Hepatocyte (in vitro differentiated cells): ENCODE measurements around the gene PACRG. TPM values are rescaled to one million over a fixed set of nuclear protein-coding genes. Genes with fewer than 3 reads are reported as not detected.

Source experiments
- DNase-seq: peaks from one replicate; pipeline ENCODE4 v3.0.0-alpha.2; 2016; ENCODE audit warnings: low spot score
- H2AFZ ChIP-seq: fragments of 200-600 bp; sonication (generic); 2 replicates; pipeline ENCODE4 v1.6.0; 2016; ENCODE audit warnings: antibody characterized with exemption, mild to moderate bottlenecking
- H3K27ac ChIP-seq: fragments of 200-600 bp; sonication (generic); 2 replicates; pipeline ENCODE4 v1.5.1; 2016; ENCODE audit warnings: mild to moderate bottlenecking
- H3K27me3 ChIP-seq: fragments of 200-600 bp; sonication (generic); 2 replicates; pipeline ENCODE4 v1.6.1; 2016
- H3K36me3 ChIP-seq: fragments of 200-600 bp; sonication (generic); replicated peaks from 2 replicates; pipeline ENCODE4 v1.5.1; 2016; ENCODE audit warnings: low read depth; ENCODE audit not compliant: insufficient read depth
- H3K4me1 ChIP-seq: fragments of 200-600 bp; sonication (generic); 2 replicates; pipeline ENCODE4 v1.5.1; 2016; ENCODE audit warnings: mild to moderate bottlenecking, moderate library complexity; ENCODE audit not compliant: insufficient read depth
- H3K4me2 ChIP-seq: fragments of 200-600 bp; sonication (generic); 2 replicates; pipeline ENCODE4 v1.6.0; 2016
- H3K4me3 ChIP-seq: fragments of 200-600 bp; sonication (generic); 2 replicates; pipeline ENCODE4 v1.5.1; 2016; ENCODE audit warnings: mild to moderate bottlenecking
- H3K79me2 ChIP-seq: fragments of 200-600 bp; sonication (generic); 2 replicates; pipeline ENCODE4 v1.6.0; 2017; ENCODE audit warnings: mild to moderate bottlenecking
- H3K9me2 ChIP-seq: fragments of 200-600 bp; sonication (generic); replicated peaks from 2 replicates; pipeline ENCODE4 v1.6.0; 2017; ENCODE audit warnings: mild to moderate bottlenecking; ENCODE audit not compliant: insufficient read depth
- H3K9me3 ChIP-seq: fragments of 200-600 bp; sonication (generic); 2 replicates; pipeline ENCODE4 v1.5.1; 2016; ENCODE audit warnings: low read depth, mild to moderate bottlenecking
- H4K20me1 ChIP-seq: fragments of 200-600 bp; sonication (generic); 2 replicates; pipeline ENCODE4 v1.6.0; 2016; ENCODE audit warnings: mild to moderate bottlenecking; ENCODE audit not compliant: insufficient read depth, poor library complexity, severe bottlenecking
- CTCF ChIP-seq: fragments of 200-600 bp; sonication (generic); IDR thresholded peaks from 2 replicates; pipeline ENCODE4 v1.5.1; 2016; ENCODE audit warnings: antibody characterized with exemption, mild to moderate bottlenecking; ENCODE audit not compliant: poor library complexity
- EZH2 ChIP-seq: fragments of 200-600 bp; sonication (generic); IDR thresholded peaks from 2 replicates; pipeline ENCODE4 v1.6.1; 2016; ENCODE audit warnings: antibody characterized with exemption, mild to moderate bottlenecking, borderline replicate concordance
- EZH2phosphoT487 ChIP-seq: fragments of 200-600 bp; sonication (generic); IDR thresholded peaks from one replicate; pipeline ENCODE4 v1.6.1; 2018; ENCODE audit warnings: antibody characterized with exemption, mild to moderate bottlenecking, low read depth, moderate library complexity; ENCODE audit not compliant: unreplicated experiment, severe bottlenecking
- WGBS: methylation state at CpG from one replicate; pipeline ENCODE4 v1.1.6; 2016; ENCODE audit warnings: low lambda C conversion rate; ENCODE audit errors: missing lambda C conversion rate; 5-methylcytosine and 5-hydroxymethylcytosine counted together
- polyA plus RNA-seq: library from polyadenylated mRNA; unstranded; fragments of >200 nt; fragmentation: Nextera tagmentation; extraction: Ambion mirVana; gene quantifications from 2 replicates; pipeline ENCODE4 v1.2.1, GENCODE V29; 2016
- total RNA-seq: library from RNA; depleted of rRNA; stranded (reverse); fragments of >200 nt; gene quantifications from 2 replicates; pipeline ENCODE4 v1.2.3, GENCODE V29; 2014

Gene PACRG
- total and polyA plus RNA-seq, 2 experiments from 2014 or later = 0.91 to 2.6 TPM

DNA sequence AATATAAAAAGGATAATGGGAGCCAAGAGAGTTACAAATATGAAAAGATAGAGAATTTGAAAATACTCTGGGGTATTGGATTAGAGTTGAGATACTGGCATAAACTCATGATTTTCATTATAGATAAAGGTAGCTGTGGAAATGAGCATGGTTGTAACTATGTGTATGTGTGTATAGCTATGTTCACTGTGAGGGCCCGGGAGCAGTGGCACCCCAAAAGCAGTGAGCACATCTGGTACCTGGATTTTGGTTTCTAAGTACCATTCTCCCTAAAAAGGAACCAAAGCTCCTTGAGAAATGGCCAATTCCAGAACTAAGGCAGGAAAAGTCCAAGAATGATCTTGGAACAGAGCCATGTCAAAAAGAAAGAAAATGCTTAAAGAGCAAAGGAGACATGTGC lies 484.3 kb downstream of the PACRG start:
- no peaks in the 10 kb centered on the region for H3K9me3 ChIP-seq
- TF ChIP-seq CTCF = no peak
- no peak for TF ChIP-seq EZH2phosphoT487
- no peak for TF ChIP-seq EZH2
- no peak overlapping the region for H3K4me3 ChIP-seq
- no peak overlapping the region for H2AFZ ChIP-seq
- no peaks in the 10 kb centered on the region for H4K20me1 ChIP-seq
- no peaks in the 10 kb centered on the region for H3K27me3 ChIP-seq
- H3K36me3 ChIP-seq = no peaks in the 10 kb centered on the region
- no peak overlapping the region for H3K4me2 ChIP-seq
- H3K79me2 ChIP-seq = no peaks in the 10 kb centered on the region
- no peaks in the 10 kb centered on the region for H3K4me1 ChIP-seq
- no peak overlapping the region for H3K27ac ChIP-seq
- WGBS = 92% methylated on average over 1 of the region's 1 CpG
- no peak for DNase-seq
- H3K9me2 ChIP-seq = no peaks in the 10 kb centered on the region

DNA sequence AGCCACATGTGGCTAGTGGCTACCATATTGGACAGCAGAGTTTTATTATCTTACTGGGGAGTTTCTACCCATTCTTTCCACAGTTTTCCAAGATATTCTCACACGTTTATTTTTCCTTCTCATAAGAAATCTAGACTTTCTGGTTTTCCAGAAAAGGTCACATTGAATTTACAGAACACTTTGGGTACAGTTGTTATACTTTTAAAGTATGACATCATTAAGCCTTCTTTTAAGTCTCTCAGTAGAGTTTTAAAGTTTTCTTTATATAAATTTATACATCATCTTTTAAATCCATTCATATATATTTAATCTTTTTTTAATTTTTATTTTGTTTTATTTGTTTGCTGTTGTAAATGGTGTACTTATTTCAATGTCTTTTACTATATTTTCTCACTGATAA lies 486.5 kb downstream of the PACRG start:
- no peak overlapping the region for H3K4me3 ChIP-seq
- H3K79me2 ChIP-seq = no peaks in the 10 kb centered on the region
- no peak overlapping the region for H3K4me2 ChIP-seq
- TF ChIP-seq CTCF (no peak), EZH2phosphoT487 (no peak), EZH2 (no peak)
- WGBS = 77% methylated on average over 1 of the region's 1 CpG
- no peaks in the 10 kb centered on the region for H3K36me3 ChIP-seq
- H2AFZ ChIP-seq = no peak overlapping the region
- H3K9me2 ChIP-seq = no peaks in the 10 kb centered on the region
- DNase-seq = no peak
- no peaks in the 10 kb centered on the region for H3K9me3 ChIP-seq
- H4K20me1 ChIP-seq = no peaks in the 10 kb centered on the region
- H3K4me1 ChIP-seq = no peaks in the 10 kb centered on the region
- no peak overlapping the region for H3K27ac ChIP-seq
- no peaks in the 10 kb centered on the region for H3K27me3 ChIP-seq

GRCh38 chr6:163218361-163218894 lies 490.7 kb downstream of the PACRG start:
- Histone ChIP-seq H3K4me2 (no peak overlapping the region), H3K9me3 (no peaks in the 10 kb centered on the region), H3K79me2 (no peaks in the 10 kb centered on the region), H3K36me3 (no peaks in the 10 kb centered on the region), H3K9me2 (no peaks in the 10 kb centered on the region), H2AFZ (no peak overlapping the region), H4K20me1 (no peaks in the 10 kb centered on the region), H3K27ac (no peak overlapping the region), H3K4me3 (no peak overlapping the region), H3K27me3 (no peaks in the 10 kb centered on the region), H3K4me1 (no peaks in the 10 kb centered on the region)
- 83% methylated on average over 5 of the region's 5 CpGs for WGBS
- TF ChIP-seq EZH2 (no peak), EZH2phosphoT487 (no peak), CTCF (no peak)
- no peak for DNase-seq
